Ishikawa (cell line): ENCODE data around the gene KLHL3.

Source experiments
- EP300 ChIP-seq: IDR thresholded peaks from 2 replicates; pipeline ENCODE4 v1.6.1; 2012; ENCODE audit warnings: borderline replicate concordance
- FOXM1 ChIP-seq: IDR thresholded peaks from 2 replicates; pipeline ENCODE4 v1.6.1; 2012; ENCODE audit warnings: low read depth, borderline replicate concordance
- RAD21 ChIP-seq: IDR thresholded peaks from 2 replicates; pipeline ENCODE4 v1.6.1; 2012; ENCODE audit warnings: low read depth
- REST ChIP-seq: IDR thresholded peaks from 2 replicates; pipeline ENCODE4 v1.6.1; 2012; ENCODE audit warnings: low read depth, mild to moderate bottlenecking

- TF ChIP-seq FOXM1 (no peak), RAD21 (no peak), EP300 (no peak), REST (no peak)
These were observed 5.8 kb upstream of the KLHL3 start for GRCh38 chr5:137741718-137742117.
